GM12874 (cell line): Measurements from ENCODE around the gene PRKCE.

Experiments used
- TF ChIP-seq, protein P1 (sequence below): IDR thresholded peaks from 2 replicates; pipeline ENCODE4 v1.5.1; 2011; ENCODE audit warnings: low read depth, mild to moderate bottlenecking, control low read depth, low read length, moderate library complexity; ENCODE audit not compliant: insufficient read depth

Gene PRKCE

DNA sequence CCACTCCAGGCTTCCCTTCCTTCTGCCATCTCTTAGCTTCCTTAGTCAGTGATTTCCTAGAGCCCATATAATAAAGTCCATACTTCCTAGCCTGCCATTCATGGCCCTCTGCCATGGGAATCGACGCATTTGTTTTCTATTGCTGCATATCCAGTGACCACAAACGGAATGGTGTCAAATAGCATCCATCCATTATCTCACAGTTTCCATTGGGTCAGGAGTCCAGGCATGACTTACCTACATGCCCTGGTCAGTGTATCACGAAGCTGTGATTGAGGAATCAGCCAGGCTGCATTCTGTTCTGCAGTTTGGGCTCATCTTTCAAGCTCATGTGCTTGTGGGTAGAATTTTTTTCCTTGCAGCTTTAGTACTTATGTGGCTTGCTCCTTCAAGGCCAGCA, 436.0 kb downstream of the PRKCE start:
- TF ChIP-seq, protein P1, sequence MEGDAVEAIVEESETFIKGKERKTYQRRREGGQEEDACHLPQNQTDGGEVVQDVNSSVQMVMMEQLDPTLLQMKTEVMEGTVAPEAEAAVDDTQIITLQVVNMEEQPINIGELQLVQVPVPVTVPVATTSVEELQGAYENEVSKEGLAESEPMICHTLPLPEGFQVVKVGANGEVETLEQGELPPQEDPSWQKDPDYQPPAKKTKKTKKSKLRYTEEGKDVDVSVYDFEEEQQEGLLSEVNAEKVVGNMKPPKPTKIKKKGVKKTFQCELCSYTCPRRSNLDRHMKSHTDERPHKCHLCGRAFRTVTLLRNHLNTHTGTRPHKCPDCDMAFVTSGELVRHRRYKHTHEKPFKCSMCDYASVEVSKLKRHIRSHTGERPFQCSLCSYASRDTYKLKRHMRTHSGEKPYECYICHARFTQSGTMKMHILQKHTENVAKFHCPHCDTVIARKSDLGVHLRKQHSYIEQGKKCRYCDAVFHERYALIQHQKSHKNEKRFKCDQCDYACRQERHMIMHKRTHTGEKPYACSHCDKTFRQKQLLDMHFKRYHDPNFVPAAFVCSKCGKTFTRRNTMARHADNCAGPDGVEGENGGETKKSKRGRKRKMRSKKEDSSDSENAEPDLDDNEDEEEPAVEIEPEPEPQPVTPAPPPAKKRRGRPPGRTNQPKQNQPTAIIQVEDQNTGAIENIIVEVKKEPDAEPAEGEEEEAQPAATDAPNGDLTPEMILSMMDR, result no peak

DNA sequence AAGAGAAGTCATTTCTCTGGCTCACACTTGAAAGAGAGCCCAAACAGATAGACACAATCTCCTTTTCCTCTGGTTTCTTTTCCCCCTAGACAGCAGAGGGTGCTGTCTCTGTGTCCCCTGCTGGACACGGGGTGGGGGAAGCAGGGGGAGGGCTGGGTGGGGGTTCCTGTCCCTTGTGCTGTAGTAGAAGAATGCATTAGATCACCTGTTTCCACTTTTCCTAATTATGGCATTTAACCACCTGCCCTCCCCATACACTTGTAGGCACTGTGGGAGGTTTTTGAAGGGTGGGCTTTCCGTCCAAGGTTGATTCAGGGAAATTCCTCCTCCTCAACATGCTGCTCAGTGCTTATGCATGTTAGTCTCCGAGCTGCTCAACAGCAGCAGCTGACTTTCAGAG, 439.5 kb downstream of the PRKCE start:
- TF ChIP-seq, protein P1, result no peak

DNA sequence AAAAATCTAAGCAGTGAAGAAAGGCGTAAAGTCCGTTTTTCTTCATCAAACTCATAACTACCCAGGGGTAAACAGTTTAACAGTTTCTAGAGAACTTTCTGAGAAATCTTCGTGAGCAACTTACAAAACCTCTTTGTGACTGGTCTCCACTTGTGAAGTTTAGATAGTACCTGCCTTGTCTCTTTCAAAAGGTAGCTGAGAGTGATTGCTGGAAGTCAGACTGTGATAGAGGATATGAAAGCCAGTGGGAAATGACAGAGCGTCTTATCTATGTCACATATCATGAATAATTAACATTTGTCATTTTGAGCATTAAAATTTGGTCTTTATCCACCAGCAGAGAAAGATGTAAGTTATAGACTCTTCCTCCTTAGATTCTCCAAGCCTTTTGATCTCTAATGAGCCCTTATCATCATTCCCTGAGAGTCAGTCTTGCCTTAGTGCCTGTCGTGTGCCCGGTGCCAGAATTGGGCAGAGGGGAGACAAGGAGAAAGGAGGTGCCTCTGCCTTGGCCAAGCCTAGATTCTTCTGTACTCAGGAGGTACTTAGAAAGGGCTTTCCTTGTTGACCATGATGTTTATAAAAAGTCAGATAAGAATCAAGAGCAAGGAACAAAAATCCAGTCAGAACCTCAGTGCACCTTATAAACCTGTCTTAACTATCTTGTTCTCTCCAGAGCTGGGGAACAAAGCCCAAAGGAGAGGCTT, 440.6 kb downstream of the PRKCE start:
- TF ChIP-seq, protein P1, result no peak

DNA sequence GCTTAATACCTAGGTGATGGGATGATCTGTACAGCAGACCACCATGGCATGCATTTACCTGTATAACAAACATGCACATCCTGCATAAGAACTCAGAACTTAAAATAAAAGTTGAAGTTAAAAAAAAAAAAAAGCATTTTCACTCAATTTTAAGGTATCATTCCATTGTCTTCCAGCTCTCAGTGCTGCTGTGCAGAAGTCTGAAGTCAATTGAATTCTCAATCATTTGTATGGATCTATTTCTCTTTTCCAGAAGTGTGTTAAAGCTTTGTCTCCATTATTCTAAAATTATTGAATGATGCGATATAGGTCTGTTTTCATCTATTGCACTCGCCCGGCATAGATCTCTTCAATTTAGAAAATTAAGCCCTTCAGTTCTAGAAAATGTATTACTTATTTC, 443.2 kb downstream of the PRKCE start:
- TF ChIP-seq, protein P1, result no peak

DNA sequence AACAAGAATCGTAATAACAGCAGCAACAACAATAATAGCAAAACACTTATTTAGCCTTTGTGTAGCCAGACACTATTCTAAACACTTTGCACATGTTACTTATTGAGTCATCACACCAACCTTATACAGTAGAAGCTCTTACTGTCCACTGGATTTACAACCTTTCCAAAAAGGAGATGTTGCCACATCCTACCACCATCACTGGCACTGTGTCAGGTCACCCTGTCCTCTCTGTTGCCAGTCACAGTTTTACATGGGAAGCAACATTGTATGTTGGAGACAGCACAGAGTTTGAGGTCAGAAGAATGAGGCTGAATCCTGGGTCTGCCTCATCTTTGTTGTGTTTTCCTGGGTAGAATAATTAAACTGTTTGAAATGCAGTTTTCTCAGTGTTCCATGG, 444.4 kb downstream of the PRKCE start:
- TF ChIP-seq, protein P1, result no peak

DNA sequence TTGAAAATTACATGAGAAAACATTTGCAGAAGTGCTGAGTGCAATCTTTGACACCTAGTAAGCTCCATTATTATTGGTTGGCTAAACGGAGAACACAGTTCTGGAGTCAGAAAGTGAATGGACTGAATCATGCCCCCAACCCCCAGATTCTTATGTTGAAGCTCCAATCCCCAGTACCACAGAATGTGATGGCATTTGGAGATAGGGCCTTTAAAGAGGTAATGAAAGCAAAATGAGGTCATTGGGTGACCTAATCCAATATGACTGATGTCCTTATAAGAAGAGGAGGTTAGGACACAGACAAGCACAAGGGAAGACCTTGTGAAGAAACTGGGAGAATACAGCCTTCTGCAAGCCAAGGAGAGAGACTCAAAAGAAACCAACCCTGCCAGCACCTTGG, 444.8 kb downstream of the PRKCE start:
- TF ChIP-seq, protein P1, result no peak

DNA sequence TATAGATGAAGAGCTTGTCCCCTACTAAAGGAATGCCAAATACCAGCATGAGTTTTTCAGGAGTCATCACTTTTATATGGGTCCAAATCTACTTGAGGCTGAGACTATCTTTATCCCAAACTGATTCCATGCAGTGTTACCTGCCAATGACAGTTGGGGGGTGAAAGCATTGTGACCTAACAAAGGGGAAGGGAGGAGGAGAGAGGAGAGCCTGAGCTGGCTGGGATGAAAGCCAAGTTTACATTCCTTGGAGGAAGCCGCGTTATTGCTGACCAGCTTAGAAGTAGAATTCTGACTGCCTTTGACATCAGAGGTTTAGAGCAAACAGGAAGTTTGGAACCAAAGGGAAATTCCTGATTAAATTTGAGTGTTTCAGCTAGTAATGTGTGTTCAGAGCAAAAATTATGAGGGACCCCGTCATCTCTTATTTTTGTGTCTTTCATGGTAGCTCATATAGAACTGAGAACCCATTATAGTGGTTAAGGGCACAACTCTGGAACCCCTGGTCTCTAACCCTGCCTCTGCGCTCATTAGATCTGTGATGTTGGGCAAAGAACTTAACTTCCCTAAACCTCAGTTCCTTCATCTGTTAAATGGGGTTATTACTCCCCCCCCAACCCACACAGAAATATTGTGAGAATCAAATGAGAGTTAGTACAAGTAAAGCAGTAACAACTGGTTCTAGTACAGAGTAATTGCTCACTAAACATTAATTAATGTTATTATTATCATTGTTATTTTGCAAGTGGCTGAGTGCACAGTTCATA, 446.4 kb downstream of the PRKCE start:
- TF ChIP-seq, protein P1, result no peak
